Left ventricle myocardium superior (tissue), 1 donor: ENCODE results near the gene ABCA4. TPM values are rescaled to one million over a fixed set of nuclear protein-coding genes. Genes with fewer than 3 reads are reported as not detected.

ENCODE experiments used
- ATAC-seq: fragments of 200-7000 bp; cut with Tn5 transposase; one replicate; pipeline ENCODE4 v1.9.1; 2020; ENCODE audit warnings: mild to moderate bottlenecking, moderate library complexity
- DNase-seq: peaks from one replicate; pipeline ENCODE4 v3.0.0-alpha.2; 2020
- intact Hi-C: fragments of 100-400 bp; cut with micrococcal nuclease; formaldehyde crosslinking; loops from one replicate; pipeline ENCODE4 v1.11.0; 2022
- total RNA-seq: library from RNA; stranded (reverse); fragmentation: NEBNext Ultra II Directional; extraction: Animal tissue kit (Norgen Biotek cat#: 25700); gene quantifications from one replicate; pipeline ENCODE4 v1.2.1, GENCODE V29; 2021
- donor health status: DM: no; HTN: yes; CAD: no; lungs with severe emphysema.

ABCA4 gene
- total RNA-seq, 1 donor from 2014 or later: 0.55 TPM

- no peak for DNase-seq
- intact Hi-C loops: no loop called here
- ATAC-seq: peak; percentile 53
Measured at GRCh38 chr1:94020764-94021579, 100.0 kb downstream of the ABCA4 start.

- DNase-seq (no peak), ATAC-seq (no peak)
- intact Hi-C loops: no loop called here
Measured at GRCh38 chr1:94019327-94019726, 101.6 kb downstream of the ABCA4 start.

GRCh38 chr1:94017155-94017829, 103.7 kb downstream of the ABCA4 start:
- intact Hi-C loops: no loop called here
- DNase-seq: no peak
- no peak for ATAC-seq

GRCh38 chr1:94015489-94015817, 105.5 kb downstream of the ABCA4 start:
- intact Hi-C loops: no loop called here
- DNase-seq: no peak
- ATAC-seq: no peak

GRCh38 chr1:94014635-94015488, 106.1 kb downstream of the ABCA4 start:
- ATAC-seq (no peak), DNase-seq (no peak)
- intact Hi-C loops: no loop called here

- intact Hi-C loops: no loop called here
- no peak for ATAC-seq
- DNase-seq: no peak
Measured at GRCh38 chr1:94014087-94014486, 106.9 kb downstream of the ABCA4 start.

- ATAC-seq: peak; percentile 72
- intact Hi-C loops: no loop called here
Measured at GRCh38 chr1:94013367-94013878, 107.5 kb downstream of the ABCA4 start.

GRCh38 chr1:94012708-94013366, 108.1 kb downstream of the ABCA4 start:
- intact Hi-C loops: no loop called here
- ATAC-seq: peak; percentile 62
- peak; percentile 42 for DNase-seq

More at GRCh38 chr1:94013367-94013878, 107.5 kb downstream of the ABCA4 start:
- peak; percentile 46 for DNase-seq

- no peak for DNase-seq
- no peak for ATAC-seq
- intact Hi-C loops: no loop called here
Measured at GRCh38 chr1:94011709-94012595, 109.0 kb downstream of the ABCA4 start.

- intact Hi-C loops: no loop called here
- DNase-seq (no peak), ATAC-seq (no peak)
Measured at GRCh38 chr1:94011129-94011528, 109.8 kb downstream of the ABCA4 start.

- no peak for DNase-seq
- intact Hi-C loops: no loop called here
- ATAC-seq: no peak
Measured at GRCh38 chr1:94009304-94009703, 111.6 kb downstream of the ABCA4 start.

GRCh38 chr1:94006604-94007003, 114.3 kb downstream of the ABCA4 start:
- no peak for ATAC-seq
- no peak for DNase-seq

GRCh38 chr1:94004924-94005323, 116.0 kb downstream of the ABCA4 start:
- no peak for ATAC-seq
- intact Hi-C loops: no loop called here
- DNase-seq: no peak

More at GRCh38 chr1:94006604-94007003, 114.3 kb downstream of the ABCA4 start:
- intact Hi-C loops: no loop called here

GRCh38 chr1:94002046-94002787, 118.7 kb downstream of the ABCA4 start:
- DNase-seq (no peak), ATAC-seq (no peak)
- intact Hi-C loops: no loop called here

- ATAC-seq (no peak), DNase-seq (no peak)
- intact Hi-C loops: no loop called here
Measured at GRCh38 chr1:94001397-94002045, 119.4 kb downstream of the ABCA4 start.

- DNase-seq: no peak
- intact Hi-C loops: no loop called here
- no peak for ATAC-seq
Measured at GRCh38 chr1:94000510-94001282, 120.3 kb downstream of the ABCA4 start.
